CD14-positive monocyte (primary cell): ENCODE measurements around the gene MIPEP. TPM values are rescaled to one million over a fixed set of nuclear protein-coding genes. Genes with fewer than 3 reads are reported as not detected.
"Not testable (repeated sequence)": the region's sequence is repeated elsewhere in the genome, so short reads cannot be mapped to it uniquely, and the experiment has no call there.

ENCODE experiments used
- DNase-seq, 3 donors: peaks; one replicate each; pipeline ENCODE4 v3.0.0-alpha.2; 2011 to 2022
- H2AFZ ChIP-seq: 2 replicates; pipeline ENCODE4 v1.6.0; 2012; ENCODE audit warnings: mild to moderate bottlenecking, low read depth, low read length, inconsistent platforms; ENCODE audit not compliant: insufficient read depth, poor library complexity, severe bottlenecking
- H3K27ac ChIP-seq, 2 donors: 1 replicate in 1 of 2; 2 replicates in 1 of 2; pipeline ENCODE4 v1.5.1; 2012 to 2013; ENCODE audit warnings: low read length in 2 of 2, control low read depth in 1 of 2, inconsistent platforms in 1 of 2, low read depth in 1 of 2, mild to moderate bottlenecking in 1 of 2
- H3K27me3 ChIP-seq, 2 donors: one replicate each; pipeline versions ENCODE4 v1.6.0 to v1.6.1; 2011 to 2013; ENCODE audit warnings: low read length in 2 of 2; ENCODE audit not compliant: control insufficient read depth in 2 of 2, insufficient read depth in 2 of 2
- H3K36me3 ChIP-seq, 2 donors: replicated peaks in 1 of 2; 1 replicate in 1 of 2; 2 replicates in 1 of 2; pipeline versions ENCODE4 v1.5.1 to v1.6.1; 2012 to 2013; ENCODE audit warnings: low read length in 2 of 2, control low read depth in 1 of 2, inconsistent platforms in 1 of 2, mild to moderate bottlenecking in 1 of 2; ENCODE audit not compliant: insufficient read depth in 2 of 2, control insufficient read depth in 1 of 2
- H3K4me1 ChIP-seq, 2 donors: 1 replicate in 1 of 2; 2 replicates in 1 of 2; pipeline versions ENCODE4 v1.5.1 to v1.6.1; 2012 to 2013; ENCODE audit warnings: low read length in 2 of 2, control low read depth in 1 of 2, inconsistent platforms in 1 of 2, mild to moderate bottlenecking in 1 of 2, moderate library complexity in 1 of 2; ENCODE audit not compliant: insufficient read depth in 2 of 2, control insufficient read depth in 1 of 2
- H3K4me2 ChIP-seq: replicated peaks from 2 replicates; pipeline ENCODE3; 2012; ENCODE audit warnings: low read length, moderate library complexity, mild to moderate bottlenecking; ENCODE audit not compliant: poor library complexity, severe bottlenecking; ENCODE audit errors: extremely low read depth
- H3K4me3 ChIP-seq, 3 experiments: fragments of 200-600 bp in 1 of 3; sonication (generic) in 1 of 3; replicated peaks in 1 of 3; 1 replicate in 2 of 3; 2 replicates in 1 of 3; pipeline ENCODE4 v1.5.1; 2011 to 2013; ENCODE audit warnings: low read length in 3 of 3, mild to moderate bottlenecking in 3 of 3, control low read depth in 2 of 3, low read depth in 2 of 3, inconsistent platforms in 1 of 3, moderate library complexity in 1 of 3
- H3K79me2 ChIP-seq: 2 replicates; pipeline ENCODE4 v1.6.0; 2012; ENCODE audit warnings: mild to moderate bottlenecking, control low read depth, inconsistent platforms, low read length, moderate library complexity; ENCODE audit not compliant: insufficient read depth
- H3K9ac ChIP-seq: 2 replicates; pipeline ENCODE4 v1.6.0; 2017; ENCODE audit warnings: low read length, mild to moderate bottlenecking; ENCODE audit not compliant: insufficient read depth, poor library complexity, severe bottlenecking
- H3K9me3 ChIP-seq, 2 donors: replicated peaks in 1 of 2; 1 replicate in 1 of 2; 2 replicates in 1 of 2; pipeline versions ENCODE4 v1.5.1 to v1.6.1; 2012 to 2013; ENCODE audit warnings: low read length in 2 of 2, control low read depth in 1 of 2; ENCODE audit not compliant: control insufficient read depth in 1 of 2, insufficient read depth in 1 of 2
- H4K20me1 ChIP-seq: 2 replicates; pipeline ENCODE4 v1.6.0; 2012; ENCODE audit warnings: mild to moderate bottlenecking, low read length, control low read depth, moderate library complexity; ENCODE audit not compliant: insufficient read depth
- H3K27ac Mint-ChIP-seq, 7 donors: one replicate each; pipeline ENCODE4 v1.8.0; 2020; ENCODE audit warnings: mild to moderate bottlenecking in 7 of 7, mixed read lengths in 7 of 7, moderate library complexity in 6 of 7, inconsistent platforms in 2 of 7
- H3K27me3 Mint-ChIP-seq, 3 donors: one replicate each; pipeline ENCODE4 v1.8.0; 2021 to 2022; ENCODE audit warnings: low read depth in 3 of 3, mild to moderate bottlenecking in 3 of 3, mixed read lengths in 3 of 3, moderate library complexity in 3 of 3, inconsistent platforms in 1 of 3
- H3K36me3 Mint-ChIP-seq, 2 donors: one replicate each; pipeline ENCODE4 v1.8.0; 2020; ENCODE audit warnings: mixed read lengths in 2 of 2, inconsistent platforms in 1 of 2, mild to moderate bottlenecking in 1 of 2
- H3K4me1 Mint-ChIP-seq: one replicate; pipeline ENCODE4 v1.8.0; 2020; ENCODE audit warnings: mild to moderate bottlenecking, mixed read lengths
- H3K4me3 Mint-ChIP-seq, 2 donors: one replicate each; pipeline ENCODE4 v1.8.0; 2020; ENCODE audit warnings: mild to moderate bottlenecking in 2 of 2, mixed read lengths in 2 of 2, moderate library complexity in 1 of 2
- H3K9me3 Mint-ChIP-seq, 7 donors: one replicate each; pipeline ENCODE4 v1.8.0; 2020 to 2022; ENCODE audit warnings: mixed read lengths in 7 of 7, mild to moderate bottlenecking in 6 of 7, moderate library complexity in 6 of 7, inconsistent platforms in 2 of 7
- CTCF ChIP-seq: fragments of 200-600 bp; IDR thresholded peaks from one replicate; pipeline ENCODE4 v1.8.0; 2022; ENCODE audit warnings: antibody characterized with exemption, mild to moderate bottlenecking
- WGBS: methylation state at CpG from one replicate; pipeline ENCODE4 v1.1.5; 2013; ENCODE audit warnings: missing lambda C conversion rate; ENCODE audit not compliant: insufficient coverage; 5-methylcytosine and 5-hydroxymethylcytosine counted together
- intact Hi-C, 2 donors: fragments of 100-400 bp; cut with micrococcal nuclease; formaldehyde crosslinking; loops; one replicate each; pipeline versions ENCODE4 v1.15.0 to v1.15.1; 2023
- polyA plus RNA-seq, 3 donors: library from polyadenylated mRNA; depleted of rRNA in 1 of 3; unstranded in 2 of 3; stranded (reverse) in 1 of 3; fragments of 300-500 nt in 2 of 3; fragments of >200 nt in 1 of 3; fragmentation: Illumina TruSeq in 2 of 3; gene quantifications; 1 replicate in 2 of 3; 2 replicates in 1 of 3; pipeline ENCODE4 v1.2.3, GENCODE V29; 2012 to 2021

The MIPEP gene
- polyA plus RNA-seq, 3 donors = 1.2 to 9.9 (median 7.7) TPM

GRCh38 chr13:23898101-23898500 lies 8.9 kb upstream of the MIPEP start:
- H3K27me3 ChIP-seq = peaks cover 18 to 20% of the 10 kb centered on the region in 2 donors
- intact Hi-C loops = loop anchor here in 1 of 2 donors (10.0 kb wide), 1 partner anchor 523 kb away; no protein-coding TSS in a partner anchor
- peaks cover 3% of the 10 kb centered on the region for H3K4me1 Mint-ChIP-seq
- H3K4me1 ChIP-seq = peaks cover 0 to under 1% of the 10 kb centered on the region in 2 donors
- DNase-seq = no peak
- H3K36me3 ChIP-seq = no peaks in the 10 kb centered on the region
- no peaks in the 10 kb centered on the region for H4K20me1 ChIP-seq
- no peak overlapping the region for H2AFZ ChIP-seq
- no peak overlapping the region for H3K27ac ChIP-seq
- no peak overlapping the region for H3K4me3 ChIP-seq
- no peak for TF ChIP-seq CTCF
- H3K36me3 Mint-ChIP-seq = no peaks in the 10 kb centered on the region
- H3K9me3 Mint-ChIP-seq = peaks cover 0 to 2% (median 0%) of the 10 kb centered on the region in 7 donors
- H3K4me2 ChIP-seq = no peak overlapping the region
- no peak overlapping the region for H3K9ac ChIP-seq
- H3K79me2 ChIP-seq = no peaks in the 10 kb centered on the region
- H3K4me3 Mint-ChIP-seq = no peak overlapping the region
- peaks cover 20 to 26% (median 21%) of the 10 kb centered on the region in 3 donors for H3K27me3 Mint-ChIP-seq
- no peaks in the 10 kb centered on the region for H3K9me3 ChIP-seq
- WGBS = no CpG with 5 or more reads among the region's 8 CpGs
- no peak overlapping the region for H3K27ac Mint-ChIP-seq

DNA sequence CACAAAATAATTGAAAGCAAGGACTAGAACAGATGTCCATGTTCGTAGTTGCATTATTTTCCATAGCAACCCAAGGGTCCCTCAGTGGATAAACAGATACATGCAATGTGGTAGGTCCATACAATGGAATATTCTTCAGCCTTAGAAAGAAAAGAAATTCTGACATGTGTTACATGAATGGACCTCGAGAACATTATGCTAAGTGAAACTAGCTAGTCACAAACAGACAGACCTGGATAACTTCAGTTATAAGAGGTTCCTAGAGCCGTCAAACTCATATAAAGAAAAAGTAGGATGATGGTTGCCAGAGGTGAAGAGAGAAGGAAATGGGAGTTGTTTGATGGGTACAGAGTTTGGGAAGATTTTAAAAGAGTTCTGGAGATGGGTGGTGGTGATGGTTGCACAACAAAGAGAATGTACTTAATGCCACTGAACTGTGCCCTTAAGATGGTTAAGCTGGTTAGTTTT lies 8.3 kb upstream of the MIPEP start, which contains the start of gene C1QTNF9B:
TSS of gene C1QTNF9B (minus strand) at position 51 of the 468 bp plus-strand sequence.
- not testable (repeated sequence) for H3K9me3 ChIP-seq, H3K27ac ChIP-seq, H3K79me2 ChIP-seq, H3K36me3 Mint-ChIP-seq, H2AFZ ChIP-seq, H3K4me3 ChIP-seq, H3K4me3 Mint-ChIP-seq, H3K36me3 ChIP-seq, H3K4me2 ChIP-seq, H3K4me1 Mint-ChIP-seq, DNase-seq, H4K20me1 ChIP-seq, H3K9me3 Mint-ChIP-seq, H3K4me1 ChIP-seq, H3K9ac ChIP-seq
- Mint-ChIP-seq H3K27me3 (peaks cover 14 to 20% (median 15%) of the 10 kb centered on the region in 3 donors), H3K27ac (peak within 1 kb of the TSS in 1 of 7 donors; percentile 5)
- peaks cover 12 to 14% of the 10 kb centered on the region in 2 donors for H3K27me3 ChIP-seq
- 86% methylated on average over 1 of the region's 3 CpGs for WGBS
- intact Hi-C loops = loop anchor here in 1 of 2 donors (10.0 kb wide), 1 partner anchor 523 kb away; no protein-coding TSS in a partner anchor

DNA sequence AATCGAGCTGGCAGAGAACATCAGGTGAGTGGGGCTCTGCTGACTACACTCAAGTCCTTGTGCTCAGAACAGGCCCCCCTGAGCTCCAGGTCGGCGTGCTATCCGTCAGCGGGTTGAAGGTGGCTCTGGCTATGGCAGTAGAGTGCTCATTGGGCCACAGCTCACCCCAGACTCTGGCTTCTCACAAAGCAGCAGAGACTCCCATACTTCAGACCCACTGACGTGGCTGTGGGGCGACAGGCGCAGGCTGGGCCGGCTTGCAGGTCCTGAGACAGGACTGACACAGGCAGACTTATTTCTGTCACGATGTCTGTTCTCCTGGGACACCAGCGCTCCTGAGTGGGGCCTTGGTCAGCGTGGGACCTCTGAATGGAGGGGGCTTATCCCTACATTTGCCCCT lies 5.5 kb upstream of the MIPEP start:
- not testable (repeated sequence) for H3K9me3 ChIP-seq, H3K4me1 ChIP-seq, H3K4me1 Mint-ChIP-seq, H3K27me3 ChIP-seq, H3K4me3 Mint-ChIP-seq, H2AFZ ChIP-seq, H3K9ac ChIP-seq, DNase-seq, H3K4me2 ChIP-seq, H3K27ac ChIP-seq, H3K27ac Mint-ChIP-seq, H3K36me3 ChIP-seq, H4K20me1 ChIP-seq, H3K27me3 Mint-ChIP-seq, H3K9me3 Mint-ChIP-seq, H3K79me2 ChIP-seq, H3K4me3 ChIP-seq, H3K36me3 Mint-ChIP-seq
- intact Hi-C loops = loop anchor here in 1 of 2 donors (10.0 kb wide), 1 partner anchor 520 kb away; no protein-coding TSS in a partner anchor
- 100% methylated on average over 1 of the region's 12 CpGs for WGBS

- H3K9me3 Mint-ChIP-seq, H2AFZ ChIP-seq, H3K4me3 Mint-ChIP-seq, H3K4me1 Mint-ChIP-seq, H3K4me2 ChIP-seq, H3K79me2 ChIP-seq, H3K36me3 Mint-ChIP-seq, H3K4me3 ChIP-seq, H3K9ac ChIP-seq, H3K36me3 ChIP-seq, H3K27ac ChIP-seq, H3K9me3 ChIP-seq, H3K27me3 ChIP-seq, H3K27me3 Mint-ChIP-seq, H4K20me1 ChIP-seq, H3K27ac Mint-ChIP-seq, DNase-seq: not testable (repeated sequence)
- H3K4me1 ChIP-seq = peaks cover 6 to 14% of the 10 kb centered on the region in 2 donors
- no CpG with 5 or more reads among the region's 4 CpGs for WGBS
- intact Hi-C loops = loop anchor here in 1 of 2 donors (10.0 kb wide), 1 partner anchor 519 kb away; no protein-coding TSS in a partner anchor
Observed at GRCh38 chr13:23893791-23894190, 4.6 kb upstream of the MIPEP start.
